GM12878 (cell line): ENCODE data around the gene ACSL4. TPM values are rescaled to one million over a fixed set of nuclear protein-coding genes. Genes with fewer than 3 reads are reported as not detected.

Experiments used
- ATAC-seq: fragments of 200-7000 bp; cut with Tn5 transposase; 3 replicates; pipeline ENCODE4 v1.9.1; 2020; ENCODE audit warnings: mild to moderate bottlenecking, moderate library complexity
- BruUV-seq: library from RNA; stranded (reverse); fragments of 400-500 nt; replicated peaks from 2 replicates; lab custom pipeline; 2021; lab: Mats Ljungman, UMichigan
- CTCF ChIA-PET: fragments of 300-600 bp; sonication (Branson Sonifier 250); formaldehyde crosslinking; extraction: SDS; loops from one replicate; lab custom pipeline; 2021; ENCODE audit warnings: inconsistent platforms; lab: Yijun Ruan, JAX
- POLR2A ChIA-PET: fragments of 350-600 bp; formaldehyde crosslinking; extraction: SDS; loops from one replicate; lab custom pipeline; 2021; ENCODE audit warnings: inconsistent platforms; lab: Charles Lee
- RAD21 ChIA-PET: fragments of 300-600 bp; sonication (Branson Sonifier 250); formaldehyde crosslinking; loops from one replicate; lab custom pipeline; 2023; ENCODE audit warnings: antibody characterized with exemption; ENCODE audit not compliant: unreplicated experiment; lab: Charles Lee
- SMC1A ChIA-PET: fragments of 300-600 bp; sonication (Branson Sonifier 250); formaldehyde crosslinking; loops from one replicate; lab custom pipeline; 2023; ENCODE audit not compliant: unreplicated experiment, uncharacterized antibody; lab: Charles Lee
- DNase-seq: peaks from one replicate; pipeline ENCODE4 v3.0.0-alpha.2; 2011; ENCODE audit warnings: low read depth, low spot score
- FAIRE-seq: peaks from 3 replicates; lab custom pipeline; 2011; peaks lifted over from hg19 to GRCh38; lab: Jason Lieb, UNC
- H2AFZ ChIP-seq: 2 replicates; pipeline ENCODE4 v1.6.0; 2011; ENCODE audit warnings: low read depth, low read length, control low read depth; ENCODE audit not compliant: control insufficient read depth
- H3K27ac ChIP-seq: 2 replicates; pipeline ENCODE4 v1.5.1; 2011; ENCODE audit warnings: control low read depth; ENCODE audit not compliant: control insufficient read depth, insufficient read depth
- H3K27me3 ChIP-seq, 2 experiments: replicated peaks in 1 of 2; 2 replicates each; pipeline versions ENCODE4 v1.6.0 to v1.6.1; 2011; ENCODE audit warnings: low read length in 1 of 2; ENCODE audit not compliant: control insufficient read depth in 2 of 2, insufficient read depth in 2 of 2
- H3K36me3 ChIP-seq, 2 experiments: 2 replicates each; pipeline ENCODE4 v1.5.1; 2011; ENCODE audit warnings: low read length in 1 of 2; ENCODE audit not compliant: control insufficient read depth in 2 of 2, insufficient read depth in 2 of 2
- H3K4me1 ChIP-seq: 2 replicates; pipeline ENCODE4 v1.6.1; 2011; ENCODE audit warnings: mild to moderate bottlenecking, low read length, moderate library complexity, mixed read lengths; ENCODE audit not compliant: control insufficient read depth, insufficient read depth
- H3K4me2 ChIP-seq: 2 replicates; pipeline ENCODE4 v1.6.0; 2011; ENCODE audit warnings: control low read depth; ENCODE audit not compliant: control insufficient read depth, insufficient read depth
- H3K4me3 ChIP-seq: fragments of 200-600 bp; sonication (generic); 2 replicates; pipeline ENCODE4 v1.5.1; 2016
- H3K79me2 ChIP-seq: 2 replicates; pipeline ENCODE4 v1.6.0; 2011; ENCODE audit warnings: low read length; ENCODE audit not compliant: control insufficient read depth, insufficient read depth
- H3K9ac ChIP-seq: 2 replicates; pipeline ENCODE4 v1.8.0; 2011; ENCODE audit warnings: low read length, control low read depth, mixed read lengths; ENCODE audit not compliant: control insufficient read depth, insufficient read depth
- H3K9me3 ChIP-seq: replicated peaks from 3 replicates; pipeline ENCODE4 v1.5.1; 2011; ENCODE audit warnings: mild to moderate bottlenecking, low read length; ENCODE audit not compliant: control insufficient read depth, insufficient read depth
- H4K20me1 ChIP-seq: 2 replicates; pipeline ENCODE4 v1.6.0; 2011; ENCODE audit not compliant: control insufficient read depth, insufficient read depth
- ATF7 ChIP-seq: fragments of 450-650 bp; IDR thresholded peaks from 2 replicates; pipeline ENCODE4 v1.6.1; 2016; ENCODE audit warnings: low read depth, mild to moderate bottlenecking
- BACH1 ChIP-seq: fragments of 450-650 bp; IDR thresholded peaks from 2 replicates; pipeline ENCODE4 v1.6.1; 2017; ENCODE audit warnings: mild to moderate bottlenecking, borderline replicate concordance
- GABPA ChIP-seq: IDR thresholded peaks from 2 replicates; pipeline ENCODE4 v1.6.1; 2014; ENCODE audit warnings: antibody characterized with exemption, low read depth, mild to moderate bottlenecking, inconsistent platforms
- SIX5 ChIP-seq: IDR thresholded peaks from 2 replicates; pipeline ENCODE4 v1.6.1; 2011; ENCODE audit warnings: mild to moderate bottlenecking, low read depth, low read length, moderate library complexity; ENCODE audit not compliant: severe bottlenecking
- SUPT20H ChIP-seq: IDR thresholded peaks from 2 replicates; pipeline ENCODE4 v1.6.1; 2011; ENCODE audit warnings: low read depth, mild to moderate bottlenecking, low read length, moderate library complexity, borderline replicate concordance; ENCODE audit not compliant: control insufficient read depth
- WGBS: methylation state at CpG from one replicate; pipeline ENCODE4 v1.1.6; 2016; ENCODE audit warnings: low lambda C conversion rate; ENCODE audit not compliant: insufficient replicate concordance, insufficient coverage; ENCODE audit errors: missing lambda C conversion rate; 5-methylcytosine and 5-hydroxymethylcytosine counted together
- in situ Hi-C: fragments of 300-500 bp; cut with MboI; formaldehyde crosslinking; loops from 9 replicates; pipeline ENCODE4 v1.14.3; 2018; ENCODE audit warnings: mixed read lengths
- intact Hi-C: fragments of 100-400 bp; cut with micrococcal nuclease; formaldehyde crosslinking; loops from one replicate; pipeline ENCODE4 v1.14.2; 2022; ENCODE audit not compliant: unreplicated experiment
- polyA plus RNA-seq, 11 experiments: library from polyadenylated mRNA; depleted of rRNA in 4 of 11; unstranded in 6 of 11; stranded (reverse) in 5 of 11; fragments of >200 nt; fragmentation: Nextera tagmentation in 4 of 11; fragmentation: Illumina TruSeq in 1 of 11; extraction: Ambion mirVana in 4 of 11; extraction: Trizol in 1 of 11; gene quantifications; 1 replicate in 1 of 11; 2 replicates in 10 of 11; pipeline versions ENCODE4 v1.2.1 to v1.2.3, GENCODE V29; 2011 to 2016; ENCODE audit warnings: inconsistent platforms in 2 of 11, missing spikeins in 2 of 11, low read depth in 1 of 11
- small RNA-seq: library from RNA; depleted of rRNA; stranded (forward); fragments of <200 nt; gene quantifications from one replicate; pipeline ENCODE3, GENCODE V24; 2014
- total RNA-seq, 4 experiments: library from RNA; depleted of rRNA in 3 of 4; stranded (reverse); fragments of >200 nt in 3 of 4; fragmentation: Illumina TruSeq in 1 of 4; extraction: Trizol in 1 of 4; gene quantifications; 2 replicates each; pipeline versions ENCODE4 v1.2.1 to v1.2.3, GENCODE V29; 2013 to 2021
- TF ChIP-seq, protein P1 (sequence below): fragments of 450-650 bp; IDR thresholded peaks from 2 replicates; pipeline ENCODE4 v1.6.1; 2016; ENCODE audit warnings: mild to moderate bottlenecking
- TF ChIP-seq, protein P2 (sequence below): IDR thresholded peaks from 2 replicates; pipeline ENCODE4 v1.6.1; 2011; ENCODE audit warnings: low read depth, low read length, improper control_type of control experiment, borderline replicate concordance

ACSL4 gene
- total and polyA plus RNA-seq, 10 of the 15 experiments (the other 5 are each of a cell fraction or from before 2014, with no cell fraction given) = 20.7 to 66.6 (median 45.4) TPM

DNA sequence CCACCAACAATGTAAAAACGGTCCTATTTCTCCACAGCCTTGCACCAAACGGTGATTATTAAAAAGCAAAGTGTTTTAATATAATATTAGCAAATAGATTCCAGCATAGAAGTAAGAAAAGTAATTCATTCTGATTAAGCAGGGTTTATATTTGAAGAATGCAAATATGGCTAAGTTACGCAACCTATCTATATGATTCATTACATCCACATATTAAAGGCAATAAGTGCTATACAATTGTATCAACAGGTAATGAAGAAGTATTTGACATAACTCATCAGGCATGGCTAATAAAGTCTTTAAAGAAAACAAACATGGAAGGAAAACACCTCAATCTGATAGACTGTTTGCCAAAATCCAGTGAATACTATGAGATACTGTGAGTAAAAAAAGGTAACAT lies 137.0 kb downstream of the ACSL4 start:
- Histone ChIP-seq H3K79me2 (no peaks in the 10 kb centered on the region), H3K9me3 (no peaks in the 10 kb centered on the region), H3K4me1 (no peaks in the 10 kb centered on the region), H3K27ac (no peak overlapping the region), H3K36me3 (no peaks in the 10 kb centered on the region), H3K4me3 (no peak overlapping the region), H3K27me3 (peaks cover 0 to 1% of the 10 kb centered on the region in 2 experiments; a peak in 1 of 4 replicates), H4K20me1 (no peaks in the 10 kb centered on the region), H3K9ac (no peak overlapping the region), H2AFZ (no peak overlapping the region), H3K4me2 (no peak overlapping the region)
- intact Hi-C loops = no loop called here
- ChIA-PET RAD21 (no interaction called here), SMC1A (no interaction called here), CTCF (no interaction called here), POLR2A (no interaction called here)
- in situ Hi-C loops = no loop called here
- WGBS = 33% methylated on average over 3 of the region's 3 CpGs
- ATAC-seq (no peak), DNase-seq (no peak), FAIRE-seq (no peak)
- BruUV-seq = no TSS peak
- TF ChIP-seq, protein P1, sequence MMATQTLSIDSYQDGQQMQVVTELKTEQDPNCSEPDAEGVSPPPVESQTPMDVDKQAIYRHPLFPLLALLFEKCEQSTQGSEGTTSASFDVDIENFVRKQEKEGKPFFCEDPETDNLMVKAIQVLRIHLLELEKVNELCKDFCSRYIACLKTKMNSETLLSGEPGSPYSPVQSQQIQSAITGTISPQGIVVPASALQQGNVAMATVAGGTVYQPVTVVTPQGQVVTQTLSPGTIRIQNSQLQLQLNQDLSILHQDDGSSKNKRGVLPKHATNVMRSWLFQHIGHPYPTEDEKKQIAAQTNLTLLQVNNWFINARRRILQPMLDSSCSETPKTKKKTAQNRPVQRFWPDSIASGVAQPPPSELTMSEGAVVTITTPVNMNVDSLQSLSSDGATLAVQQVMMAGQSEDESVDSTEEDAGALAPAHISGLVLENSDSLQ = no peak
- TF ChIP-seq SIX5 (no peak), BACH1 (no peak), GABPA (no peak), ATF7 (no peak), SUPT20H (no peak)
- TF ChIP-seq, protein P2, sequence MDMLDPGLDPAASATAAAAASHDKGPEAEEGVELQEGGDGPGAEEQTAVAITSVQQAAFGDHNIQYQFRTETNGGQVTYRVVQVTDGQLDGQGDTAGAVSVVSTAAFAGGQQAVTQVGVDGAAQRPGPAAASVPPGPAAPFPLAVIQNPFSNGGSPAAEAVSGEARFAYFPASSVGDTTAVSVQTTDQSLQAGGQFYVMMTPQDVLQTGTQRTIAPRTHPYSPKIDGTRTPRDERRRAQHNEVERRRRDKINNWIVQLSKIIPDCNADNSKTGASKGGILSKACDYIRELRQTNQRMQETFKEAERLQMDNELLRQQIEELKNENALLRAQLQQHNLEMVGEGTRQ = no peak

Small RNA genes lying within 50 kb of the gene (small RNA-seq; reads per million reads assigned to genes)
- gene AL118496.2 = not detected
- not detected for gene RF00019

Other genes with a start within 250 kb of the ACSL4 start
- gene NXT2, start 196.4 kb downstream of the ACSL4 start, total RNA-seq (2014; rRNA removed) = 20.6 and 25.9 TPM in 2 replicates
- gene NXT2, start 196.4 kb downstream of the ACSL4 start, total RNA-seq (2014; rRNA removed; fragmentation: Illumina TruSeq; extraction: Trizol) = 20.9 and 21.3 TPM in 2 replicates
- 13.1 and 14.7 TPM in 2 replicates for gene NXT2, start 196.4 kb downstream of the ACSL4 start, total RNA-seq (2021)
- gene NXT2, start 196.4 kb downstream of the ACSL4 start, polyA plus RNA-seq (2011; rRNA removed) = 38.1 and 55.8 TPM in 2 replicates
- 21.1 and 28.9 TPM in 2 replicates for gene NXT2, start 196.4 kb downstream of the ACSL4 start, polyA plus RNA-seq (2014; fragmentation: Illumina TruSeq; extraction: Trizol)
- gene NXT2, start 196.4 kb downstream of the ACSL4 start, polyA plus RNA-seq (2014; fragmentation: Nextera tagmentation; extraction: Ambion mirVana) = 10 to 100 TPM; 17.4 to 30.0 TPM
- 10.4 and 10.8 TPM in 2 replicates for gene NXT2, start 196.4 kb downstream of the ACSL4 start, polyA plus RNA-seq (2014; rRNA removed)
- gene NXT2, start 196.4 kb downstream of the ACSL4 start, polyA plus RNA-seq (2016; fragmentation: Nextera tagmentation; extraction: Ambion mirVana) = 10 to 100 TPM; 22.6 to 23.4 TPM
- gene KCNE5, start 108.1 kb downstream of the ACSL4 start, total RNA-seq (2014; rRNA removed) = 0.40 and 0.71 TPM in 2 replicates
- 0.46 and 0.54 TPM in 2 replicates for gene KCNE5, start 108.1 kb downstream of the ACSL4 start, total RNA-seq (2014; rRNA removed; fragmentation: Illumina TruSeq; extraction: Trizol)
- 0.35 and 0.46 TPM in 2 replicates for gene KCNE5, start 108.1 kb downstream of the ACSL4 start, total RNA-seq (2021)
- 0.19 and 0.29 TPM in 2 replicates for gene KCNE5, start 108.1 kb downstream of the ACSL4 start, polyA plus RNA-seq (2011; rRNA removed)
- gene KCNE5, start 108.1 kb downstream of the ACSL4 start, polyA plus RNA-seq (2014; fragmentation: Illumina TruSeq; extraction: Trizol) = 0.22 TPM in 1 of 2 replicates, not detected in the other
- gene KCNE5, start 108.1 kb downstream of the ACSL4 start, polyA plus RNA-seq (2014; fragmentation: Nextera tagmentation; extraction: Ambion mirVana) = under 1 TPM; 0.08 to 0.40 TPM
- 0.29 and 0.72 TPM in 2 replicates for gene KCNE5, start 108.1 kb downstream of the ACSL4 start, polyA plus RNA-seq (2014; rRNA removed)
- gene KCNE5, start 108.1 kb downstream of the ACSL4 start, polyA plus RNA-seq (2016; fragmentation: Nextera tagmentation; extraction: Ambion mirVana) = under 1 TPM; 0.40 TPM